ENCODE results near the gene HSD17B1.

The HSD17B1 gene

GRCh38 chr17:42565523-42566214 lies 12.9 kb downstream of the HSD17B1 start:
- no peak overlapping the region for H3K27ac ChIP-seq (ENCODE audit: low read length)
- no peak overlapping the region for H2AFZ ChIP-seq (ENCODE audit: low read depth, low read length)
- H3K27me3 ChIP-seq (ENCODE audit: low read depth, low read length): no peaks in the 10 kb centered on the region
- no peak overlapping the region for H3K4me3 ChIP-seq (ENCODE audit: low read length)
- H4K20me1 ChIP-seq (ENCODE audit: insufficient read depth, low read length): 0 out of 2 replicates have a peak, but pooled peaks cover 2% of the 10 kb centered on the region
- H3K79me2 ChIP-seq (ENCODE audit: low read length): peaks cover 46% of the 10 kb centered on the region
- TF ChIP-seq, protein P1, sequence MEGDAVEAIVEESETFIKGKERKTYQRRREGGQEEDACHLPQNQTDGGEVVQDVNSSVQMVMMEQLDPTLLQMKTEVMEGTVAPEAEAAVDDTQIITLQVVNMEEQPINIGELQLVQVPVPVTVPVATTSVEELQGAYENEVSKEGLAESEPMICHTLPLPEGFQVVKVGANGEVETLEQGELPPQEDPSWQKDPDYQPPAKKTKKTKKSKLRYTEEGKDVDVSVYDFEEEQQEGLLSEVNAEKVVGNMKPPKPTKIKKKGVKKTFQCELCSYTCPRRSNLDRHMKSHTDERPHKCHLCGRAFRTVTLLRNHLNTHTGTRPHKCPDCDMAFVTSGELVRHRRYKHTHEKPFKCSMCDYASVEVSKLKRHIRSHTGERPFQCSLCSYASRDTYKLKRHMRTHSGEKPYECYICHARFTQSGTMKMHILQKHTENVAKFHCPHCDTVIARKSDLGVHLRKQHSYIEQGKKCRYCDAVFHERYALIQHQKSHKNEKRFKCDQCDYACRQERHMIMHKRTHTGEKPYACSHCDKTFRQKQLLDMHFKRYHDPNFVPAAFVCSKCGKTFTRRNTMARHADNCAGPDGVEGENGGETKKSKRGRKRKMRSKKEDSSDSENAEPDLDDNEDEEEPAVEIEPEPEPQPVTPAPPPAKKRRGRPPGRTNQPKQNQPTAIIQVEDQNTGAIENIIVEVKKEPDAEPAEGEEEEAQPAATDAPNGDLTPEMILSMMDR (IDR thresholded peaks at IDR 0.05; ENCODE audit: low read depth, low read length): no peak
- TF ChIP-seq EZH2phosphoT487 (IDR thresholded peaks at IDR 0.05; ENCODE audit: low read depth): no peak
- peaks cover 35% of the 10 kb centered on the region for H3K36me3 ChIP-seq (replicated peaks; ENCODE audit: low read depth, low read length)
- H3K4me2 ChIP-seq (ENCODE audit: low read length): no peak overlapping the region
- no peaks in the 10 kb centered on the region for H3K9me3 ChIP-seq (ENCODE audit: insufficient read depth, low read length)
- H3K9ac ChIP-seq (ENCODE audit: low read length): no peak overlapping the region
- H3K4me1 ChIP-seq (ENCODE audit: low read length): peaks cover 35% of the 10 kb centered on the region

DNA sequence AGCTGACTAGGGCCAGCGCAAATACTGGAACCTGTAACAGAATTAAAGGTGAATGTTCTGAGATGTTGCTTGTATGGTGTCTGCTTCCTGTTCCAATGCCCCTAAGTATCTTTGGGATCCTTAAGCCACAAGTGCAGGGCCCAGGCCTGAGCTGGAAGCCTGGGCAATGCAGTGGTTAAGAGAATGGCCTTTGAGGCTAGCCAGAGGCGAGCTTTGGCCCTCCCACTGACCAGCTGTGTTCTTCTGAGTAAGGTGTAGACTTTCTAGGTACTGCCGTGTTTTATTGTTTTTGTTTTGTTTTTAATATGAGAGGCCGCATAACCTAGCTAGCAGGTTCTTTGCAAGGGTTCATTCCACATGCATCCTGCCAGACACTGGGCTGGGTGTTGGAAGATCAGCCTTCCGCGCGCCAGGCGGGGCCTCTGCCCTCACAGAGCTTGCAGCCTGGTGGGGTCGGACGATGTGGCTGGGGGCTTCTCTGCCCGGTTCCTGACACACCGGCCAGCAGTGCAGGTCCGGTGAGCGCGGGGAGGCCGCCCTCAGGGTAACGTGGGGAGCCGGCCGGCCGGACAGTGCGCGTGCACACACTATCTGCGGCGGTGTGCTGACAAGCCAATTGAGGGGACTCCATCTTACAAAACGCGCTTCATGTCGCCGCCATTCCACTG lies 13.6 kb downstream of the HSD17B1 start:
- H3K9ac ChIP-seq (ENCODE audit: low read length): peak overlapping the region; percentile 51; the same call in 1 of the 2 replicates
- H3K36me3 ChIP-seq (replicated peaks; ENCODE audit: low read depth, low read length): peaks cover 36% of the 10 kb centered on the region
- no peak overlapping the region for H2AFZ ChIP-seq (ENCODE audit: low read depth, low read length)
- peaks cover 44% of the 10 kb centered on the region for H3K79me2 ChIP-seq (ENCODE audit: low read length)
- H3K27me3 ChIP-seq (ENCODE audit: low read depth, low read length): no peaks in the 10 kb centered on the region
- 0 out of 2 replicates have a peak, but pooled peaks cover 2% of the 10 kb centered on the region for H4K20me1 ChIP-seq (ENCODE audit: insufficient read depth, low read length)
- peak overlapping the region; percentile 80 for H3K4me2 ChIP-seq (ENCODE audit: low read length)
- peak overlapping the region; percentile 32; the same call in 1 of the 2 replicates for H3K27ac ChIP-seq (ENCODE audit: low read length)
- peaks cover 33% of the 10 kb centered on the region for H3K4me1 ChIP-seq (ENCODE audit: low read length)
- no peaks in the 10 kb centered on the region for H3K9me3 ChIP-seq (ENCODE audit: insufficient read depth, low read length)
- TF ChIP-seq EZH2phosphoT487 (IDR thresholded peaks at IDR 0.05; ENCODE audit: low read depth): no peak
- TF ChIP-seq, protein P1 (IDR thresholded peaks at IDR 0.05; ENCODE audit: low read depth, low read length): no peak
- peak overlapping the region; percentile 91 for H3K4me3 ChIP-seq (ENCODE audit: low read length)

DNA sequence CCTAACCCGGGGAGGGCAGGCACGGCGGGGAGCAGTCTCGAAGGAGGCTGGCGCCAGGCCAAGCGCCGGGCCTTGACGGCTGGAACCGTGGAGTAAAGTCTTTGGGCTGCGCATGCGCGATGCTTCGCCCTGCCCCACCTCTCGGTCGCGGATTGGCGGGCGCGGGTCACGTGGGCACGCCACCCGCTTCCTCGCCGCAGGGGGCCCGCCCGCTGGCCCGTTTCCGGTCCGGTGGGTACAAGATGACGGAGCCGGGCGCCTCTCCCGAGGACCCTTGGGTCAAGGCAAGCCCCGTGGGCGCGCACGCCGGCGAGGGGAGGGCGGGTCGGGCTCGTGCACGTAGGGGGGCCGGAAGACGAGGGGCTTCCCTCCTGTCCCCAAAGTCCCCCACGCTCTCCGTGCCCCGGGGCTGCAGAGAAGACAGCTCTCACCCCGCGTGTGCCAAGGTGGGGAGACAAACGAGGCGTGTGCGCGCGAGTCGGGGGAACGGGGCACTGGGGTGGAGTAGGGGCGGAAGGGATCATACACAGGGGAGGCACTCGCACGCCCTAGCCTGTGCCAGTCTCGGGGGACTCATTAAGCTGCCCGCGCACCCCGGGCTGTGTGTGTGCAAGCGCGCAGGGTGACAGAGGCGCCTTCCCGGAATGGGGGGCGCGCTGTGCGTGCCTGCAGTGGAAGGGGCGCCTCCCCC lies 14.3 kb downstream of the HSD17B1 start, which contains the start of gene MLX:
TSS of gene MLX (plus strand) at position 218 of the 691 bp plus-strand sequence. CDS start at position 243, 25 bp downstream.
- peaks cover 38% of the 10 kb centered on the region for H3K79me2 ChIP-seq (ENCODE audit: low read length)
- H3K36me3 ChIP-seq (replicated peaks; ENCODE audit: low read depth, low read length): peaks cover 43% of the 10 kb centered on the region
- H2AFZ ChIP-seq (ENCODE audit: low read depth, low read length): 0 out of 2 replicates have a peak within 1 kb of the TSS, but pooled peaks have one; percentile 28
- H3K4me3 ChIP-seq (ENCODE audit: low read length): peak within 1 kb of the TSS; percentile 91
- TF ChIP-seq, protein P1 (IDR thresholded peaks at IDR 0.05; ENCODE audit: low read depth, low read length): no peak
- TF ChIP-seq EZH2phosphoT487 (IDR thresholded peaks at IDR 0.05; ENCODE audit: low read depth): no peak
- H3K27me3 ChIP-seq (ENCODE audit: low read depth, low read length): no peaks in the 10 kb centered on the region
- H3K27ac ChIP-seq (ENCODE audit: low read length): peak within 1 kb of the TSS; percentile 67
- peak within 1 kb of the TSS; percentile 95 for H3K4me2 ChIP-seq (ENCODE audit: low read length)
- H3K9ac ChIP-seq (ENCODE audit: low read length): peak within 1 kb of the TSS; percentile 87
- H3K9me3 ChIP-seq (ENCODE audit: insufficient read depth, low read length): no peaks in the 10 kb centered on the region
- H4K20me1 ChIP-seq (ENCODE audit: insufficient read depth, low read length): 0 out of 2 replicates have a peak, but pooled peaks cover 2% of the 10 kb centered on the region
- H3K4me1 ChIP-seq (ENCODE audit: low read length): peaks cover 31% of the 10 kb centered on the region
